Central memory CD8-positive, alpha-beta T cell (primary cell): ENCODE results near the gene ZBTB39.
A peak's percentile ranks its signal among the peaks of the same experiment; 100 is the strongest.
"Not testable (repeated sequence)": the region's sequence is repeated elsewhere in the genome, so short reads cannot be mapped to it uniquely, and the experiment has no call there.

Source experiments
- ATAC-seq: fragments of 150-1000 bp; cut with Tn5 transposase; replicated peaks from 2 replicates; pipeline ENCODE4 v1.10.0; 2022; ENCODE audit warnings: mild to moderate bottlenecking, moderate FRiP score, moderate number of reproducible peaks; ENCODE audit not compliant: poor library complexity, severe bottlenecking; ENCODE audit errors: extremely low read depth
- DNase-seq, 2 donors: peaks; one replicate each; pipeline ENCODE4 v3.0.0; 2021; ENCODE audit warnings: low spot score in 2 of 2
- H3K27ac Mint-ChIP-seq: one replicate; pipeline ENCODE4 v1.8.0; 2022; ENCODE audit warnings: low read depth, mild to moderate bottlenecking, moderate library complexity, mixed read lengths
- H3K27me3 Mint-ChIP-seq: one replicate; pipeline ENCODE4 v1.8.0; 2022; ENCODE audit warnings: mixed read lengths
- H3K36me3 Mint-ChIP-seq: one replicate; pipeline ENCODE4 v1.8.0; 2022; ENCODE audit warnings: mild to moderate bottlenecking, moderate library complexity, mixed read lengths; ENCODE audit not compliant: insufficient read depth
- H3K4me1 Mint-ChIP-seq: one replicate; pipeline ENCODE4 v1.8.0; 2022; ENCODE audit warnings: mixed read lengths
- H3K4me3 Mint-ChIP-seq: one replicate; pipeline ENCODE4 v1.8.0; 2022; ENCODE audit warnings: mild to moderate bottlenecking, moderate library complexity, mixed read lengths
- H3K9me3 Mint-ChIP-seq: one replicate; pipeline ENCODE4 v1.8.0; 2022; ENCODE audit warnings: mixed read lengths

The ZBTB39 gene

GRCh38 chr12:57005980-57006808 lies at the start of gene ZBTB39:
Gene ZBTB39 (minus strand): TSS chr12:57006546. CDS start chr12:57004917, 1,629 bp downstream.
- H3K27me3 Mint-ChIP-seq: no peaks in the 10 kb centered on the region

GRCh38 chr12:57055824-57056223 lies 49.5 kb upstream of the ZBTB39 start:
- no peak for ATAC-seq
- Mint-ChIP-seq H3K36me3 (peaks cover 9% of the 10 kb centered on the region), H3K27me3 (no peaks in the 10 kb centered on the region), H3K4me1 (peaks cover 6% of the 10 kb centered on the region), H3K4me3 (no peak overlapping the region), H3K9me3 (no peaks in the 10 kb centered on the region), H3K27ac (no peak overlapping the region)
- DNase-seq: no peak

More at GRCh38 chr12:57005980-57006808, at the start of gene ZBTB39:
- H3K9me3 Mint-ChIP-seq: no peaks in the 10 kb centered on the region
- H3K36me3 Mint-ChIP-seq: peaks cover 19% of the 10 kb centered on the region
- H3K27ac Mint-ChIP-seq: peak within 1 kb of the TSS; percentile 86
- H3K4me3 Mint-ChIP-seq: peak within 1 kb of the TSS; percentile 87
- peak; percentile 82 for ATAC-seq
- DNase-seq: peak; percentile 45 to 48
- H3K4me1 Mint-ChIP-seq: peaks cover 40% of the 10 kb centered on the region

GRCh38 chr12:57053901-57054300 lies 47.6 kb upstream of the ZBTB39 start:
- not testable (repeated sequence) for H3K27ac Mint-ChIP-seq, H3K27me3 Mint-ChIP-seq, ATAC-seq, H3K9me3 Mint-ChIP-seq, DNase-seq, H3K36me3 Mint-ChIP-seq, H3K4me3 Mint-ChIP-seq, H3K4me1 Mint-ChIP-seq

- H3K36me3 Mint-ChIP-seq, ATAC-seq, DNase-seq, H3K4me3 Mint-ChIP-seq, H3K9me3 Mint-ChIP-seq, H3K27me3 Mint-ChIP-seq, H3K27ac Mint-ChIP-seq: not testable (repeated sequence)
- peaks cover 15% of the 10 kb centered on the region for H3K4me1 Mint-ChIP-seq
Measured at GRCh38 chr12:57053146-57053545, 46.8 kb upstream of the ZBTB39 start.

GRCh38 chr12:57051011-57051410 lies 44.7 kb upstream of the ZBTB39 start:
- no peak for ATAC-seq
- H3K27me3 Mint-ChIP-seq: no peaks in the 10 kb centered on the region
- no peak overlapping the region for H3K4me3 Mint-ChIP-seq
- H3K36me3 Mint-ChIP-seq: no peaks in the 10 kb centered on the region
- no peaks in the 10 kb centered on the region for H3K9me3 Mint-ChIP-seq
- no peak for DNase-seq
- H3K27ac Mint-ChIP-seq: no peak overlapping the region
- peaks cover 36% of the 10 kb centered on the region for H3K4me1 Mint-ChIP-seq

- Mint-ChIP-seq H3K9me3 (no peaks in the 10 kb centered on the region), H3K4me3 (no peak within 1 kb of the TSS), H3K27ac (no peak within 1 kb of the TSS), H3K36me3 (no peaks in the 10 kb centered on the region), H3K4me1 (peaks cover 38% of the 10 kb centered on the region), H3K27me3 (no peaks in the 10 kb centered on the region)
- DNase-seq (no peak), ATAC-seq (no peak)
Measured at GRCh38 chr12:57049890-57050289, 43.5 kb upstream of the ZBTB39 start, which contains the start of gene MYO1A. Gene MYO1A (minus strand): TSS chr12:57050129. CDS start chr12:57048323, 1,806 bp downstream.

GRCh38 chr12:57049119-57049446 lies 42.7 kb upstream of the ZBTB39 start:
- DNase-seq (no peak), ATAC-seq (no peak)
- H3K36me3 Mint-ChIP-seq: no peaks in the 10 kb centered on the region
- no peaks in the 10 kb centered on the region for H3K27me3 Mint-ChIP-seq
- no peak overlapping the region for H3K4me3 Mint-ChIP-seq
- no peak overlapping the region for H3K27ac Mint-ChIP-seq
- no peaks in the 10 kb centered on the region for H3K9me3 Mint-ChIP-seq
- H3K4me1 Mint-ChIP-seq: peaks cover 38% of the 10 kb centered on the region

GRCh38 chr12:57048423-57049118 lies 42.2 kb upstream of the ZBTB39 start:
- Mint-ChIP-seq H3K9me3 (no peaks in the 10 kb centered on the region), H3K36me3 (no peaks in the 10 kb centered on the region), H3K4me3 (peak overlapping the region; percentile 14), H3K27ac (peak overlapping the region; percentile 12), H3K4me1 (peaks cover 38% of the 10 kb centered on the region), H3K27me3 (no peaks in the 10 kb centered on the region)
- ATAC-seq (no peak), DNase-seq (no peak)

- H3K36me3 Mint-ChIP-seq: no peaks in the 10 kb centered on the region
- H3K4me3 Mint-ChIP-seq: peak overlapping the region; percentile 44
- H3K27me3 Mint-ChIP-seq: no peaks in the 10 kb centered on the region
- peak overlapping the region; percentile 60 for H3K27ac Mint-ChIP-seq
- ATAC-seq (no peak), DNase-seq (no peak)
- H3K4me1 Mint-ChIP-seq: peaks cover 38% of the 10 kb centered on the region
- no peaks in the 10 kb centered on the region for H3K9me3 Mint-ChIP-seq
Measured at GRCh38 chr12:57047981-57048380, 41.6 kb upstream of the ZBTB39 start.

GRCh38 chr12:57046947-57047890 lies 40.9 kb upstream of the ZBTB39 start:
- ATAC-seq (peak; percentile 74), DNase-seq (peak; percentile 27 to 28)
- Mint-ChIP-seq H3K27ac (peak overlapping the region; percentile 60), H3K36me3 (no peaks in the 10 kb centered on the region), H3K9me3 (no peaks in the 10 kb centered on the region), H3K4me1 (peaks cover 38% of the 10 kb centered on the region), H3K27me3 (no peaks in the 10 kb centered on the region), H3K4me3 (peak overlapping the region; percentile 44)

- DNase-seq: no peak
- ATAC-seq: no peak
- peaks cover 36% of the 10 kb centered on the region for H3K4me1 Mint-ChIP-seq
- peak overlapping the region; percentile 44 for H3K4me3 Mint-ChIP-seq
- H3K9me3 Mint-ChIP-seq: no peaks in the 10 kb centered on the region
- no peaks in the 10 kb centered on the region for H3K36me3 Mint-ChIP-seq
- H3K27me3 Mint-ChIP-seq: no peaks in the 10 kb centered on the region
- peak overlapping the region; percentile 60 for H3K27ac Mint-ChIP-seq
Measured at GRCh38 chr12:57046086-57046791, 39.9 kb upstream of the ZBTB39 start.

- no peak overlapping the region for H3K4me3 Mint-ChIP-seq
- peaks cover 30% of the 10 kb centered on the region for H3K4me1 Mint-ChIP-seq
- no peak overlapping the region for H3K27ac Mint-ChIP-seq
- no peaks in the 10 kb centered on the region for H3K36me3 Mint-ChIP-seq
- ATAC-seq (no peak), DNase-seq (no peak)
- H3K9me3 Mint-ChIP-seq: no peaks in the 10 kb centered on the region
- no peaks in the 10 kb centered on the region for H3K27me3 Mint-ChIP-seq
Measured at GRCh38 chr12:57044889-57045288, 38.5 kb upstream of the ZBTB39 start.
